Brain pericyte (primary cell): ENCODE measurements around the gene KATNA1.

ENCODE experiments used
- DNase-seq: peaks from one replicate; pipeline ENCODE4 v3.0.0-alpha.2; 2012; ENCODE audit warnings: low read depth, low spot score

The KATNA1 gene

DNA sequence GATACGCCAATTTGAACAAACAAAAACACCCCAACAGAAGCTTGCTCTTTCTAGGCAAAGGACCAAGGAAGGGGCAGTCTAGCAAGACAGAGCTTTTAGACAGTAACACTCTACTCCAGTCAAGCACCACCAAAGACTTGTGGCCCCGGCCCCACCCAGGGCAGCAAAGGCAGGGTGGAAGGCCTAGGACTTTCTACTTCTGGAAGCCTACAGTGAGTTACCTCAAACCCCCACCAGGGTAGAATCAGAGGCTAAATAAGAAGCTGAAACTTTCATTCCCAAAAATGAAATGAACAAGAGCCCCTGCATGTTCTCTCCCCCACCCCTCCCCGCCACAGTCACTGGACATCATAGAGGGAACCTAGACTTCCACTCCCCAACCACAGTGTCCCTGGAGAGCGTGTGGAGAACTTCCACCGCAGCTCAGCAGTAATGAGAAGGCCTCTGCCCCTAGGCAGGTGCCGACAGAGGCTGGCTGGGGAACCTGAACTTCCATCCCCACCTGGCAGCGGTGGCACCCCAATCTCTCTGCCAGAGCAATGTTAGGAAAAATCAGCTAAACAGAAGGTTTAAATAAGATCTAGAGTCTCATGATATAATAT, 40.0 kb downstream of the KATNA1 start:
- no peak for DNase-seq

DNA sequence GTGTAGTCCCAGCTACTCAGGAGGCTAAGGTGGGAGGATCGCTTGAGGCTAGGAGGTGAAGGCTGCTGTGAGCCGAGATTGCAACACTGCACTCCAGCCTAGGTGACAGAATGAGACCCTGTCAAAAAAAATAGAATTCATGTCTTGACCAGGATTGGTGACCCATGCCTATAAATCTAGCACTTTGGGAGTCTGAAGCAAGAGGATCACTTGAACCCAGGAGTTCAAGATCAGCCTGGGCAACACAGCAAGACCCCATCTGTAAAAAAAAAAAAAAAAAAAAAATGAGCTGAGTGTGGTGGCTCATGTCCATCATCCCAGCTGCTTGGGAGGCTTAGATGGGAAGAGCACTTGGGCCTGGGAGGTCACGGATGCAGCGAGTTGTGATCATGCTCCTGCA, 48.0 kb downstream of the KATNA1 start:
- DNase-seq: no peak

DNA sequence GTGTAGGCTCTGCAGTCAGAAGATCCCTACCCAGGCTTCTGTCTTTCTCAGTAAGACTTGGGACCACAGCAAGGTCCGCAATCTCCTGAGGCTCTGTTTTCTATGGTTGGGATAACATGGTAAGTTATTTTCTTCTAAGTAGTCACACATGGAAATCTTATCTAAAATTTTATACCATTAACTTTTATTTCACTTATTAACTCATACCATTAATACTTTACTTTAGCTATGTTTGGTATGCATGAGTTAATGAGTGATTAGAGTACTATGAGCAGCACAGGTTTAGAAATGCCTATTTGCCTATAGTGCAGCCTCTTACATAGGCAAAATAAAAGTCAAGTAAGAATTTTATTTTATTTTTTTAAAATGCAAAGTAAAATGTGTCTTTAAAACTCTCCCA, 55.1 kb downstream of the KATNA1 start:
- no peak for DNase-seq

DNA sequence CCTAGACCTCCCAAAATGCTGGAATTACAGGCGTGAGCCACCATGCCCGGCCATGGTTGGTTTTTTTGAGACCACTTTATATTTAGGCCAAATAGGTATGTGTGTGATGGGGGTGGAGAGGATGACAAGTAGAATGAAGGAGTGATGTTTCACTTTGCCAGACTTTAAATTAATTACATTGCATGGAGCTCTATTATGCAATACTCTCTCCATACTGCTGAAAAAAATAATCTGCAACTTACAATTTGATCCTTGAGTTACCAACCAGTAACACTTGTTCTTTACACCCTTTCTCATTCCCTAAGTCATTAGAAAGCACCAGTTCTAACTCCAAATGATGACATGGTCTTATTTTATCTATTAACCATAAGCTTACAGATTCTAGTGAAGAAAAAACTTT, 55.5 kb downstream of the KATNA1 start:
- DNase-seq: no peak

DNA sequence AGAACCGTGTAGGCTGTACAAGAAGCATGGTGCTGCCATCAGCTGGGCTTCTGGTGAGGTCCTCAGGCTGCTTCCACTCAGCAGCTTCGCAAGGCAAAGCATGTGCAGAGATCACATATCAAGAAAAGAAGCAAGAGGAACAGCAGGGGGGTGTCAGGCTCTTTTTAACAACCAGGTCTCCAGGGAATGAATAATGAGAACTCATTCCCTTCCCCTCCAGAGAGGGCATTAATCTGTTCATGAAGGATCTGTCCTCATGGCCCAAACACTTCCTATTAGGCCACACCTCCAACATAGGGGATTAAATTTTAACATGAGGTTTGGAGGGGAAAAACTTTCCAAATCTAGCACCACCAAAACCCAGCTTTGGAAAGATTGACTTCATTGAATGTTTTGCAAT, 62.4 kb downstream of the KATNA1 start:
- DNase-seq: no peak

DNA sequence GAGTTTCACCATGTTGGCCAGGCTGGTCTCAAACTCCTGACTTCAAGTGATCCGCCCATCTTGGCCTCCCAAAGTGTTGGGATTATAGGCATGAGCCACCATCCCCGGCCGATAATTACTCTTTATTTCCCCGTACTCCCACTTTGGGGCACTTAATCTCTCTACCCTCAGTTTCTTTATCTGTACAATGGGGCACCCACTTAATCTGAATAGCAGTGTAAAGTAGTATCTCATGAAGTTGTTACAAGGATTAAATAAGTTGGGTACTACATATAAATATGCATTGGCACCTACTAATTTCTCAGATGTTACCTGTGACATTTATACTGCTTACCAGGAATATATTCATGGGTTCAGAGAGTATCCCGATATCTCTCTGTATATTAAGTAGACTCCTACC, 67.2 kb downstream of the KATNA1 start:
- no peak for DNase-seq

DNA sequence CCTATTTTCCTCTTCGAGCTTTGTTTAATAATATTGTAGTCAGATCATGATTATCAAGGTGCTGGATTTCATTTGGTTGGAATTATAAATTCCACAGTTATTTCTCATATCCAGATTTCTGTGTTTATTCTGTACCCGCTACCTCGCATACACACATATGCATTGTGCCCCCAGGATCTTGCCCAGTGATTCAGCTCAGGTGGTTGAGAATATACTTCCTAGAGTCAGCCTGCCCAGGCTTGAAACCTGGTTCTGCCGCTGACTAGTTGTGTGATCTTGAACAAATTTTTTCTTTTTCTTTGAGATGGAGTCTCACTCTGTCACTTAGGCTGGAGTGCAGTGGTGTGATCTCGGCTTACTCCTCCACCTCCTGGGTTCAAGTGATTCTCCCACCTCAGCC, 67.6 kb downstream of the KATNA1 start:
- DNase-seq: no peak

DNA sequence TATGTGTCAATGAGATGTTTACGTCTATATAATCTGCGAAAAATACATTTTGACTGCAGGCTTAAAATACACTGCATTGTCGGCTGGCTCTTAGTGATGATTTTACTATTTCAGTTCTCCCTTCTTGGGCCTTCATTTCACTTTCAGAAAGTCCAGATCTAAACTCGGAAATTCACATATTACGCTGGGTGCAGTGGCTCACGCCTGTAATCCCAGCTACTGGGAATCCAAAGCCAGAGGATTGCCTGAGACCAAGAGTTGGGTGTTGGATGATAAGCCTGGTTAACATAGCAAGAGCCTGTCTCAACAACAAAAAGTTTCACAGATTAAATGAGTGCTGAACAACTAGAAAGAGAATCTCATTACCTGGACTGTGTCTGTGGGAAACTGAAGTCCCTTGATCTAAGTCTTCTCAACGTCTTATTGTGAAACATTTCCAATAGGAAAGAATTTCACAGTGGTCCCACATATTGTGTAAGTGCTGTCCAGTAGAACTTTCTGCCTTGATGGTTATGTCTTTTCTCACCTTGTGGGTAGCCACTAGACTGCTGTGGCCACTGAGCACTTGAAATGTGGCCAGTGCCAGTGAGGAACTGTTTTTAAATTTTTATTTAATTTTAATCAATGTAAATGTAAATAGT, 80.4 kb downstream of the KATNA1 start:
- DNase-seq: no peak

DNA sequence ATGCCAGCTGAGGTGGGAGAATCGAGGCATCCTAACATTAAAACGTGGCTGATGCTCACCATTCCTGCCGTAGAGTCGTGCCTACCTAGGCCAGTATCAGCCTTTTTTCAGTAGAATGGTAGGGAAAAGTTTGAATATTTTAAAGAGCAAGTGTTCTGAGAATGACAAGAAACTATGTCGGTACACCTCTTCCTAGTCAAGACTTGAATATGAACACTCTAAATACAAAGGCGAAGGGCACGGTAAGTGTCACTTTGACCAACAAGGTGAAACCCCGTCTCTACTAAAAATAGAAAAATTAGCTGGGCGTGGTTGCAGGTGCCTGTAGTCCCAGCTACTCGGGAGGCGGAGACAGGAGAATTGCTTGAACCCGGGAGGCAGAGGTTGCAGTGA, 81.3 kb downstream of the KATNA1 start:
- DNase-seq: no peak

DNA sequence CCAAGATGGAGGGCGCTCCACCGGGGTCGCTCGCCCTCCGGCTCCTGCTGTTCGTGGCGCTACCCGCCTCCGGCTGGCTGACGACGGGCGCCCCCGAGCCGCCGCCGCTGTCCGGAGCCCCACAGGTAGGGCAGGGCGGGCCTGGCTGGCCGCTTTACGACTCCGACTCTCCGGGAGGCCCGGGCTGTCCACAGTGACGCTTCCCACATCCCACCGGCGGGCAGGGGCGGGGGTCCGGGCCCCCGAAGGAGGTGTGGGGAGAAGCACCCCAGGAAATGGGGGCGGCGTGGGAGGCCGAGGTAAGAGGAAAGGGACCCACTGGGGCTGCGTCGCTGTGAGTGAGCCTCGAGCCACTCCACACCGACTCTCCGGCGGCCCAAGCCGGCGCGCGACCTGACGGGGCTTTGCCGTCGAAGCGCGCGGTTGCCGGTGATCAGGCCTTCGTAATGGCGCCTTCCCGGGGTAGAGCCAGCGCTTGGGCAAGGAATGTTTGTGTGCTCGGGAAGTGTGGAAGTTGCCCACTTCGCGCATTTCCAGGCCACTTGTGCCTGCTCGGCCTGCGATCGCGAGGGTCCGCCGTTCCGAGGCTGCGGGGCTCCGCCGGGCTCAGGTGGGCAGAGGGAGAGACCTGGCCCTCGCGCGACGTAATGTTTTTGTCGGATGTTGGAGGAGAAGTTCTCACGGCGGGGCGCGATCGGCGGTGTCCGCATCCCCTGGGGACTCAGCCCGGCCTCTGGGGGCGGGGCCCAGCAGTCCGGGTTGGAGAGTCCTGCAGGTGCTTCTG, 81.9 kb downstream of the KATNA1 start:
- no peak for DNase-seq

DNA sequence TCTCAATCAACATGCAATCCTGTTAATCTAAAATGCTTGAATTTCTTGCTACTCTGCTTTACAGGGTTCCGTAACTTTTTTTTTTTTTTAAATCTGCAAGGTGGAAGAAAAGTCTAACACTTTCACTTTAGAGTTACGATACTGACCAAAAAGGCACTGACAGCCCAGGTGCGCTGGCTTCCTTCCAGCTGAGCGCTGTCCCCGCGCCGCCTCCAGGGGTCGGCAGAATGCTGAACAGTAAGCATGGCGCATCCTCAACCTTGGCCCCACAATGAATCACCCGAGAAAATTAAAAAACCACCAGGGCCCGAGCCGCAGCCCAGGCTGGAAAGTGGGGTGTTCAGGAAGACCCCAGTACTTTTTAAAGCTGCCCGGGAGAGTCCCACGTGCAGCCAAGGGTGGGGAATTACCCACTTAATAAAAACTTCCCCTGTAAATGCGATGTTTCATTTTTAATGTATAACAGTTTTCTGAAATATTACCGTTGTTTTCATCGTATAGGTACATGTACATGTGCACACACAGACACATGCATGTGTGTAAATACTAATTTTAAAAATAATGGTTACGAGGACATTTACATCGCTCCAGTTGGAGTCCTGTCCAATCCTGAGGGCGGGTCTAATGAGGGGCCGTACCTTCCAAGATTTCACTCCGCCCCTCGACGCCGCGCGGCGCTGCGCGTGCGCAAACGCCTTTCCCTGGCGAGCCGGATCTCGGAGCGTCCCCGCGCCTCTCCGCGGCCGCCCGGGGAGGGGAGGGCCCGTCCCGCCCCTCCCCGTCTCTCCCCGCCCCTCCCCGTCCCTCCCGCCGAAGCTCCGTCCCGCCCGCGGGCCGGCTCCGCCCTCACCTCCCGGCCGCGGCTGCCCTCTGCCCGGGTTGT, 82.7 kb downstream of the KATNA1 start, which contains the start of gene GINM1:
GINM1 (plus strand) TSS at position 849 of the 883 bp plus-strand sequence. CDS start 40 bp downstream, outside the sequence.
- DNase-seq: peak; percentile 89

DNA sequence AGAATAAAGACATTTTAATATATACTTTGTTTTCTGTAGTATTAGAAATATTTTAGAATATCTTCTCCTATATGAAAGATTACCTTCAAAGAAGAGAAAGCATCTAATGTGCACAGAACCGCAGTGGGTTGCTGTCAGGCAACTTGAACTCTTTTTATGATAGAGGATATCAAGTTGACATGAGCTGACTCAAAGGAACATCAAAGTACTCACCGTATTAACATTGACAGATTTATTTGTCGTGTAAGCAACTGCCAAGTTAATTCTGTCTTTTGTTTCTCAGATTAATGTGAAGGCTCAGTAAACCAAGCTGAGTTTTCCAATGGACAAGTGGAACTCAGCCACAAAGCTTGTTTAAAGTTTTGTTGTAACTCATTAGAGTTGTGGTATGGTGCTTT, 84.6 kb downstream of the KATNA1 start:
- no peak for DNase-seq

DNA sequence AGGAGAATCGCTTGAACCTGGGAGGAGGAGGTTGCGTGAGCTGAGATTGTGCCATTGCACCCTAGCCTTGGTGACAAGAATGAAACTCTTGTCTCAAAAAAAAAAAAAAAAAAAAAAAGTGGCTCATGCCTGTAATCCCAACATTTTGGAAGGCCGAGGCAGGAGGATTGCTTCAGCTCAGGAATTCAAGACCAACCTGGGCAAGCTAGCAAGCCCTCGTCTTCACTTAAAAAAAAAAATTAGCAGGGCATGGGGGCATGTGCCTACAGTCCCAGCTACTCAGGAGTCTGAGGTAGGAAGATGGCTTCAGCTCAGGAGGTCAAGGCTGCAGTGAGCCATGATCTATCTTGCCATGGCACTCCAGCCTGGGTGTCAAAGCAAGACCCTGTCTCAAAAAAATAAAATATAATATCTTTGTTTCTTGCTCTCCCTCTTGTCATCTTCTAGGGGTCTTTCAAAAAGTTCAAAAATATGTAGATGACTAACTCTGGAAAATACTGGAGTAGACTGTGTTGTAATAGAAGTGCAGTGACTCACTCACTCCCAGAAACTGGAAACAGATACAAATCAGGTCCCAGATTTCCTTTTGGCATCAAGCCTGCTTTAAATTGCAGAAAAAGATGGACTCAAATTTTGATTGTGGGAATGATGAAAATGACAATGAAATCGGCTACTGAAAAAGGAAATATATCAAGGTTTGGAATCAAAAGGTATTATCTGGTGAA, 85.1 kb downstream of the KATNA1 start:
- DNase-seq: no peak

DNA sequence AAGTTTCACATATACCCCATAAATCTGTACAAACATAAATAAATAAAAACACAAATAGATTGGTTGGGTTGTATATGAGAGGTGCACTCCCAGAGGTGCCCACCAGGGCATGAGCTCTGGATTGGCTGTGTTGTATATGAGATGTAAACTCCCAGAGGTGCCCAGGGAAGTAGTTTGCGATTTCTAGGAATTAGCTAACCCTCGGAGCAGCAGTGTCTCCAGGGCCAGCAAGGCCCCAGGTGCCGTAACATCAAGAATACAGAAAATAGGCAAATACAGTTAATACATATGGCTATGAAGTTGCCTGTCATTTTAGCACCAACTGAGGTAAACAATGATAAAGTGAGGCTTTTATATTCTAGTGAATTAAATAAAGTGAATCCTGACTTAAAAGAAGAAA, 87.8 kb downstream of the KATNA1 start:
- no peak for DNase-seq

DNA sequence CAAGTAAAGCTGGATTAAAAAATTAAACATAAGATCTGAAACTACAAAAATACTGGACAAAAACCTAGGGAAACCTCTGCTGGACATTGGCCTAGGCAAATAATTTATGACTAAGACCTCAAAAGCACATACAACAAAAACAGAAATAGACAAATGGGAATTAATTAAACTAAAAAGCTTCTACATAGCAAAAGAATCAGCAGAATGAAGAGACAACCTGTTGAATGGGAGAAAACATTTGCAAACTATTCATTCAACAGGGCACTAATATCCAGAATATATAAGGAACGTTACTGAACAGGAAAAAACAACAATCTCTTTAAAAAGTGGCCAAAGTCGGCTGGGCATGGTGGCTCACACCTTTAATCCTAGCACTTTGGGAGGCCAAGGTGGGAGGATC, 89.1 kb downstream of the KATNA1 start:
- DNase-seq: no peak

DNA sequence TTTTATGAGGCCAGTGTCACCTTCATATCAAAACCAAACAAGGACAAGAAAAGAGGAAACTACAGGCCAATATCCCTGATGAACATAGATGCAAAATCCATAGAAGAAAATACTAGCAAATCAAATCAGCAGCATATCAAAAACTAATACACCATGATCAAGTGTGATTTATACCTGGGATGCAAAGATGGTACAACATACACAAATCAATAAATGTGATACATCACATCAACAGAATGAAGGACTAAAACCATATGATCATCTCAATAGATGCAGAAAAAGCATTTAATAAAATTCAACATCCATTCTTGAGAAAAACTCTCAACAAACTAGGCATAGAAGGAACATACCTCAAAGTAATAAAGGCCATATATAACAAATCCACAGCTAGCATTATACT, 90.5 kb downstream of the KATNA1 start:
- no peak for DNase-seq

DNA sequence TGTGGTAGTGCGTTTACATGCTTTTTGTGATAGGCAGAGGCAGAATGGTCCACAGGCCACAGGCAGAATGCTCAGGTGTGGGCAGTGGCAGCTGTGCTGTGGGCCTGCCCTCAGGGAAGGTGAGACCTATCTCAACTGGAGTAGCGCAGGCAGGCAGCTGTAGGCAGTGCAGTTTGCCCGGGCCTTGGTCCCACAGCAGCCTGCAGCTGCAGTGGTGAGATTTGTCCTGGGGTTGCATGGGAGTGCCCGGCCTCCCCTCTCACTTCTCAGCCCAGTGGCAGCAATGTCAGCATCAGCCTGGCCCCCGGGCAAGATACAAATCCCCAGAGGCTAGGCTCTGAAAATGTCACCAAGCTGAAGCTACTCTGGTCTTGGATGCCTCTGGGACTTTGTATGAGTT, 96.6 kb downstream of the KATNA1 start:
- DNase-seq: no peak

DNA sequence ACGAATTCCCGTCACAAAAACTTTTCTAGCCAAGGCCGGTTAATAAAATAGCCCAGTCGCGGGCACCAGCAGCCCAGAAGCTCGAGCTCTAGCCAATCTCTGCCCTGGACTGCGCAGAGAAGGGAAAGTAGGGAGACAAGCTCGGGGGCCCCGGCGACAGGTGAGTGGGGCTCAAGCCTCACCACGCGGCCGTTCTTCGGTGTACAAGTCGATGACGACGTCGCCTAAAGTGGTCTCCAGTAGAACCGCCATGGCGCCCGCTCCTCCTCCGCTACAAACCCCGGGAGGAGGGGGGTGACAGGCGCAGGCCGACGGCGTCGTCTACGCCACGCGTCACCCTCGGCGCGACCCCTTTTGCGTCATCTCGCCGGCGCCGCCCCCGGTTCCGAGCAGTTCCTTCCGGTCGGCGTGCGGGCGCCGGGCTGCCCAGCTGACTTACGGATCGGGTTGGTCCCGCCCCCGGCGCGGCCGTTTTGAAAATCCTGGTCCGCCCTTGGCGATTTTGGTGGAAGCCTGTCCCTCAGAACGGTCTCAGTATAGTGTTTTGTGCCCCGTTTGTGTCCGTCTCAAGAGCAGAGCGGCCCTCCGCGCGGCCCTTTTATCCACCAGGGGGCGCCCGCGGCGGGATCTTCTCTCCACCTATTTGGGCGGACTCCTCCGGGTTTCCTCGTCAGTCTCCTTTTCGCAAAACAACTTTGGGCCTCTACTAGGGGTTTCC, 102.6 kb downstream of the KATNA1 start, which contains the start of gene PPIL4:
PPIL4 (minus strand) TSS at position 290 of the 718 bp plus-strand sequence; CDS start at position 252, 38 bp downstream.
- DNase-seq: peak; percentile 90

DNA sequence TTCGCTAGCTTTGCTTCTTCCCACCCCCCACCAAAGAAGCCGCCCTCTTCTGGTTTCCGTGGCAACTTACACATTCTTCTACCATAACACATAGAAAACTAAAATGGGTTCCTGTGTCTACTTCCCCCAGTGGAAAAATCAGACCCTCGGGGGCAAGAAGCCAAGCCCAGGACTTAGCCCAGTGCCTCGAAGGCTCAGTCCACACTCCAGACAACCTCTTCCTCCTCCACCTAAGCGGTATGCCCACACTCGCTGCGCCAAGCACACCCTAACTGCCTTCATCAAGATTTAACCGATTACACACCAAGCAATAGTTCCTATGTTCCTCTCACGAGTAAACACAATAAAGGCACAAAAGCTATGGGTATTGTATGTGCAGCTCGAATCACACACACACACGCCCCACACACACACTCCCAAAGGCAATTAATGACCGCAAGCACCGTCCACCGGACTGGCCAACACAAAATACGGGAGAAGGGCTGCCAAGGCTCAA, 103.2 kb downstream of the KATNA1 start:
- DNase-seq: no peak
